GM18873 (cell line): Measurements from ENCODE around the gene SNRNP25.

Experiments used
- ATAC-seq: cut with Tn5 transposase; IDR thresholded peaks from one replicate; pipeline ENCODE4 v1.9.1; 2021; ENCODE audit warnings: mild to moderate bottlenecking, moderate library complexity, moderate number of reproducible peaks; ENCODE audit not compliant: unreplicated experiment, low FRiP score

Gene SNRNP25

DNA sequence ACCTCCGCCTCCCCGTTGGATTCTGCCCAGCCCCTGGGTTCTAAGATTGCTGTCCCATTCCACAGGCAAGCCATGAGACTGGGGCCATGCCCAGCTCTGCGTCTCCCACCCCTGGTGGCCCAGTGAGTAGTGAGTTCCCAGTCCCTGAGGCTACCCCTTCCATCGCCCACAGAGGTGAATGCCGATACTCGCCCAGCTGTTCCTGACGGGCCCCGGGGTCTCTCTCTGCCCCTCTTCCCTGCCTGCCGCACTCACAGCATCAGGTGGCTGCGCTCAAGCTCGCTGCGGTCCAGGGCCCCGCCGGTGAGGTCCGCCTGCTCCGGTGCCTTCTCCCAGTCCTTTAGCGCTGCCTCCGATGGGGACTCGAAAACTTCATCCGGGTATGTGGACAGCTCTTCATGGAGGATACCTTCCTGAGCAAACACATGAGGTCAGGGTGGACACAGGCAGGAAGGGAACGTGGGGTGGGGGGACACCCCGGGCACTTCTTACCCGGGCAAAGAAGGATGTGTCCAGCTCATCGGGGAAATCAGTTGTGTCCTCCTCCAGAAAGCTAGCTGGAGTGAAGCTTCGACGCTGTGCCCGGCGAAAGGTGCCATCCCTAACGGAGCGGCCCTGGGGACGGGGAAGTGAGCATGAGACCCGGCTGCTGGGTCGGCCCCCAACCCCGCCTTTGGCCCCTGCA lies 8.8 kb downstream of the SNRNP25 start:
- no peak for ATAC-seq

DNA sequence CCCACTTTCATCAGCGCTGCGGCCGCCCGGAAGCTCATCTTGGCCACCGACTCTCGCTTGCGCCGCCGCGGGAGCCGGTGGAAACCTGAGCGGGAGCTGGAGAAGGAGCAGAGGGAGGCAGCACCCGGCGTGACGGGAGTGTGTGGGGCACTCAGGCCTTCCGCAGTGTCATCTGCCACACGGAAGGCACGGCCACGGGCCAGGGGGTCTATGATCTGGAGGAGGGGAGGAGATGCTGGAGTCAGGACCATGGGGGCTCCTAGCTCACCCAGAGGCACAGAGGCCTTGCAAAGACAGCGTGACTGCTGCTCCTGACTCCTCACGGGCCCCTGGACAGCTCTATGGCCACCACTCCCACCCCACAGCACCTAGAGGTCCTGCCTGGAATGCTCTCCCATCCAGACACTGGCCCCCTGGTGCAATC lies 9.4 kb downstream of the SNRNP25 start:
- no peak for ATAC-seq

DNA sequence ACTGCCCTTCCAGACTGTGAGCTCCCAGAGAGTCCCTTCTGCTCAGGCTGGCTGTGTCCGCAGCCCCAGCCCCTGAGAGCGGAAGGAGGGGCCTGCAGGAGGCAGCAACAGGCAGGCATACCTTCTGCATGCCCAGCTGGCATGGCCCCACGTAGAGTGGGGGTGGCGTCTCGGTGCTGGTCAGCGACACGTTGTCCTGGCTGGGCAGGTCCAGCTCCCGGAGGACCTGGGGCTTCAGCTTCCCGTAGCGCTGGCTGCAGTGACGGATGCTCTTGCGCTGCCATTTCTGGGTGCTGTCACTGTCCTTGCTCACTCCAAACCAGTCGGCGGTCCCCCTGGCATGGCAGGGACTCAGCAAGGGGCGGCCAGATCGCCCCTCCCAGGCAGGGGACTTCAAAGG lies 9.8 kb downstream of the SNRNP25 start:
- ATAC-seq = no peak

DNA sequence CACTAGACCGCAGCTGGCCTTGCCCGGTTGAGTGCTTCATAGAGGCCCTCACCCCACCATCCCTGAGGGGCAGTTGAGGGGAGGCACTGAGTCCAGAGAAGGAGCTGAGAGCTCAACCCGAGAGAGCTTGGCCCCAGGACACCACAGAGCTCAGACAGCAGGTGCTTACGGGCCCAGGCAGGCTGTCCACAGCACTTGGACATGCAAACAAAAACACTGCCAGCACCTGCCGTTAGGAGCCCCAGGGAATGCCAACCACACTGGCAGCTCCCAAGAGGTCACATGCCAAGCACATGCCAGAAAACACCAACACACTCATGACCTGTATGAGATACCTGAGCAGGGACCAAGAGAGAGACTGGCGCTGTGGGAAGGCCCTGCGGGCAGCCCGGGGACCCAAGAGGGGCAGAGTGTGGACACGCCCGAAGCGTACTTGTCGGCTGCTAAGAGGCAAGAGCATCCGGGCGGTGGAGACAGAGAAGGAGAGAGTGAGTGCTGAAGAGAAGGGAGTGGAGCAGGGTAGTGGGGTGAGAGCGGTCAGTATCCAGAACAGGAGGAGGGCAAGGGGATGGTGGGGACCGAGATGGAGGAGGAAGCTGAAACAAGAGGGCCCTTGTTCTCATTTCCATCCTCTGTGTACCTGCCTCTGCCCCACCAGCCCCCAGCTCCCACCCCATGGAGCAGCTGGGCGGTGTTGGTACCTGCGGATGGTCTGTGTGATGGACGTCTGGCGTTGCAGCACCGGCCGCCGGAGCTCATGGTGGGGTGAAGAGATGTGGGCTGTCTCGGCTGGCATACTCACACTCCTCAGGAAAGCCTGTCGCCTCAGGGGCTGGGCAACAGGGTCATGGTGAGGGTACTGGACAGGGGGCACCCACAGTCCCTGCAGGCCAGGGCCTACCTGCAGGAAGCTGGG lies 10.6 kb downstream of the SNRNP25 start:
- ATAC-seq = no peak

DNA sequence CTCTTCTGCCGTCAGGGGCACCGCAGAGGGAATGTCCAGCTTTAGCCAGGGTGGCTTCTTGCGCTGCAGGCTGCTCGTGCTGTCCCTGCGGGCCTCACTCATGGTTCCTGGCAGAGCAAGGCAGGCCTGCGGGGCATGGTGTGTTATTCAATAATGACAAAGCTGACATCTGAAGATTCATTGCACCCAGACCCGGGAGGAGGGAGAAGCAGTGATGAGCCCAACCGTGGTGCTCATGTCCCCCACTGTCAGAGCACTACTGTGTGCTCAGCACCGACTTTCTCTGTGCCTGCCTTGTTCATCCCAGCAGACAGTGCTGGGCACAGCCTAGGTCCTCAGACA lies 11.3 kb downstream of the SNRNP25 start:
- ATAC-seq = no peak

DNA sequence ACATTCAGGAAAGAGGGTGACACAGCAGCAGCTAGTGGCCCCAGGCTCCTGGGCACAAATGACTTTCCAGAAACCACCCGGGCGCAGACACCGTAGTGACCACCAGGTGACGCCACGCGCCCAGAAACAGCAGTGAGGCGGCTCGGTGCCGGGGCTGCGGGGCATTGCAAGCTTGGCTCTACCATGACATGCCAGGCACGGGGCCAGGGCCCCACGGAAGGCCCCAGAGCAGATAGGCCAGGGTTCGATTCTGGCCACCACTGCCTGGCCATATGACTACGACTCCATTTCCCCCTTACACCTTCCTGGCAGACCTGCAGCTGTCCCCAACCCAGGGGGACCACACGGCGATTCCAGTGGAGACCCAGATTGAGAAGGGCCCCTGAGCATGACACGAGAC lies 12.1 kb downstream of the SNRNP25 start:
- ATAC-seq = no peak

DNA sequence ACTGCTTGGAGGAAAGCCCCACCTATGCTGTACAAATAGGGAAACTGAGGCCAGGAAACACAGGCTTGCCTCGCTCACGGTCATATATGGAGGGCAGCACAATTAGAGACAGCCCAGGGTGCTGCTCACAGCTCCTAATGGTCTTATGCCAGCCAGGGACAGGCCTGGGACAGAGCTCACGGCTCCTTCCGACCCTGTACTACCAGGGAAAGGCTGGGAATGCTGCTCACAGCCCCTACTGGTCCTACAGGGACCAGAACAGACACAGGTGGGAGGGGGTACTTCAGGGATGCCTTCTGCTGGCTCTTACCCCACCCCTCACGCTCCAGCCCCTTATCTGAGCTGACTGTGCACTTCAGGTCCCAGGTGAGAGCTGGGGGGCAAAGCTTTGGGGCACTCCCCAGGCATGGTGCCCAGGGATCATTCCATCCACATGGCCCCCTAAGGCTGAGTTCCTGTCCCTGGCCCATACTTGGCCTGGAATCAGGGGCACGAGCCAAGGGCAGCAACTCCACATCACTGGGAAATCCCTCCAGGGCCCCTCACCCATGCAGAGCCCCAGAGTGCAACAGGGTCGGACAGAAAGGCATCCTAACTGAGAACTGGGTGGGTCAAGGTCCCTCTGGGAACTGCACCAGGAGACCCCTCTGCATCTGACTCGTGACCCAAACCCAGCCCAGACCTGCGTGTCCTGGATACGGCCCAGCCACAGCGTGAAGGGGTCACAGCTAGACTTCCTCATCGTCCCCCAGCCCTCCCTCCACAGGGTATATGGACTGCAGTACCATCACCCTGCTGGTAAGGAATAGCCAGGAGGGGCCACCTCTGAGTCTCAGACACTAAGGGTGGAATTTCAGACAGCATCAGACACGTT lies 12.9 kb downstream of the SNRNP25 start:
- no peak for ATAC-seq

DNA sequence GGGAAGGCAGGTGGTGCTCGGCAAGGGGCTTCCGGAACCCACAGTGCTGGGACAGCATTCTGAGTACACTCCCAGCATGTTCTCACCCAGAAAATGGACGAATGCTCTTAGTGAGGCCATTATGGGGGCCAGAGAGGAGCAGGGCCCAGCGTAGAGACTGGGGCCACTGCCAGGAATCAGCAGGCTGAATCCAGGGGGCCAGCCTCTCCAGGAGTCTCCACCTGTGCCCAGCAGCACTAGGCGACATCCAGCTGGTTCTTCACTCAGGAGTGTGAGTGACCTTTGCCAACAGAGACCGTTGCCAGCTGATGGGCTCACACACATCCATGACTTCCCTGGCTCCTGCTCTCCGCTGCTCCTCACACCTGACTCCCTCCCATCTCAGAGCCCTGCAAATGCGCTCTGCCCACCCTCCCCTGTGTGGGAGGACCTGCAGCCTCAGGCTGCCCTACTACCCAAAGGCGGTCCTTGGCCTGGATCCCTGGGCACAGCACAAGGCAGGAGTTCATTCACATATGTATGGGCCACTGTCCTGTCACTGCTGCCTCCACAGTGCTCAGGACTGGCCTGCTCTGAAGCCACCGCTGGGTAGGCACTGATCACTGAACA lies 13.7 kb downstream of the SNRNP25 start:
- ATAC-seq = no peak

DNA sequence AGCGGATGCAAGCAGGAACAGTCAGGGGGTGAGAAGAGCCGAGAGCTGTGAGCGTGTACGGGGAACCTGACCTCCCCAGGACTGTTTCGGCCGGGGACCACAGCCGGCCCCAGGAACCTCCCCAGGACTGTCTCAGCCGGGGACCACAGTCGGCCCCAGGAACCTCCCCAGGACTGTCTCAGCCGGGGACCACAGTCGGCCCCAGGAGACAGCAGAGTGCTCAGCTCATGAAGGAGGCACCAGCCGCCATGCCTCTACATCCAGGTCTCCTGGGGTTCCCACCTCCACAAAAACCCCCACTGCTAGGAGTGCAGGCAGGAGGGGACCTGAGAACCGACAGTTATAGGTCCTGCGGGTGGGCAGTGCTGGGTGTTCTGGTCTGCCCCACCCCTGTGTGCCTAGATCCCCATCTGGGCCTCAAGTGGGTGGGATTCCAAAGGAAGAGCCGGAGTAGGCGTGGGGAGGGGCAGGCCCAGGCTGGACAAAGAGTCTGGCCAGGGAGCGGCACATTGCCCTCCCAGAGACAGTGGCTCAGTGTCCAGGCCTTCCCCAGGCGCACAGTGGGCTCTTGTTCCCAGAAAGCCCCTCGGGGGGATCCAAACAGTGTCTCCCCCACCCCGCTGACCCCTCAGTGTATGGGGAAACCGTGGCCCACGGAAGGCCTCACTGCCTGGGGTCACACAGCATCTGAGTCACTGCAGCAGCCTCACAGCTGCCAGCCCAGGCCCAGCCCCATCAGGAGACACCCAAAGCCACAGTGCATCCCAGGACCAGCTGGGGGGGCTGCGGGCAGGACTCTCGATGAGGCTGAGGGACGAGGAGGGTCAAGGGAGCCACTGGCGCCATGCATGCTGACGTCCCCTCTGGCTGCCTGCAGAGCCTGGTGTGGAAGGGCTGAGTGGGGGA lies 14.5 kb downstream of the SNRNP25 start:
- ATAC-seq = no peak

DNA sequence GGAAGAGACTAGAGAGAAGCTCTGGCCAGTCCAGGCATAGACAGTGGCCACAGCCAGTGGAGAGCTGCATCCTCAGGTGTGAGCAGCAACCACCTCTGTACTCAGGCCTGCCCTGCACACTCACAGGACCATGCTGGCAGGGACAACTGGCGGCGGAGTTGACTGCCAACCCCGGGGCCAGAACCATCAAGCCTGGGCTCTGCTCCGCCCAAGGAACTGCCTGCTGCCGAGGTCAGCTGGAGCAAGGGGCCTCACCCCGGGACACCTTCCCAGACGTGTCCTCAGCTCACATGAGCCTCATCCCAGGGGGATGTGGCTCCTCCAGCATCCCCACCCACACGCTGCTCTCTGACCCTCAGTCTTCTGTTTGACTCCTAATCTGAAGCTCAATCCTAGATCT lies 15.6 kb downstream of the SNRNP25 start:
- ATAC-seq = no peak

DNA sequence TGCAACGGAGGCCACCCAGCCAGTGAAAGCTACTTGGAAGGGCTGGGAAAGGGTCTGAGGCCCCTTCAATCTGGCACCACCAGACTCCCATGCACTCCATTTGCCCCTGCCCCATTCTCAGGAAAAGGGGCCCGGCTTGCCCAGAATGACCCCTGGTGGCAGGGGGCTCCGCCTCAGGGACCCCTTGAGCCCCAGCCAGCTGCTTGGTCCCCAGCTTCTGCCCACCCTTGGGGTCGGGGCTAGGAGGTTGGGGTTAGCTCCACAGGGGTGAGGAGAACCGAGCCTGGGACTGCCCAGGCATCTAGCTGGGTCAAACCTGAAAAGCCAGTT lies 17.5 kb downstream of the SNRNP25 start:
- no peak for ATAC-seq

DNA sequence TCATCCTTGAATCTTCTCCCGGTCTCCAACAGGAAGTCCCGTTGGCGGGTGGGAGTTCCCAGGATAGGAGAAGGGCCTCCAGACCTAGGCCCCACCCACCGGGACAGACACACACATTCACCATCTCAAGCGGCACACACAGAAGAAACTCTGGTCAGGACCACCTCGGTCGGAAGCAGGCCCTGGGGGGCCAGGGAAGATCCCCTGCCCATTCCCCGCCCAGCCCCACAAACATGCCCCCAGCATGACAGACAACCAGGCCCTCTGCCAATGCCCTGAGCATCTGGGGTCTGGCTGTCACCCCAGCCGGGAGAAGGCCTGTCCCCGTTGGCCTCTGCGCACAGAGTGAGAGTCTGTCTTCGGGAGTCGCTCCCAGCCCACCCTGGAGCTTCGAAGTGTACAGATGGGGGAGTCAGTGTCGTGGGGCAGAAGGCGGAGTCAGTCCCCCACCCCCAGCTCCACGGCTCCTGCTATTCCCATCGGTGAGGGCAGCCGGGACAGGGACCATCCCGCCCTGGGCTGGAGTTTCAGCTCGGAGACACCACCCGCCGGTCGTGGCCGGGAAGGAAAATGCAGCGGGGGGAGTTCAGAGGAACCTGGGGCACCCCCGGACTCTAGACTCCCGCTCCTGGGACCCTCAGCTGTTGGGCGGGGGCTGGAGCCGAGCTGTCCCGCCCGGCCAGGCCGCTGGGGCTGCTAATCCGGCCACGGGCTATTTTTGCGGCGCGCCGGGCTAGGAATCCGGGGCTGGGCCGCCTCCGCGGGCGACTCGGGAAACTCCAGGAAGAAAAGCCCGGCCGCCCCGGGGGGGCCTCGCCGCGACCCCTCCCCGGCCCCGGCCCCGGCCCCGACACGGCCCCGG lies 18.1 kb downstream of the SNRNP25 start:
- ATAC-seq = no peak

DNA sequence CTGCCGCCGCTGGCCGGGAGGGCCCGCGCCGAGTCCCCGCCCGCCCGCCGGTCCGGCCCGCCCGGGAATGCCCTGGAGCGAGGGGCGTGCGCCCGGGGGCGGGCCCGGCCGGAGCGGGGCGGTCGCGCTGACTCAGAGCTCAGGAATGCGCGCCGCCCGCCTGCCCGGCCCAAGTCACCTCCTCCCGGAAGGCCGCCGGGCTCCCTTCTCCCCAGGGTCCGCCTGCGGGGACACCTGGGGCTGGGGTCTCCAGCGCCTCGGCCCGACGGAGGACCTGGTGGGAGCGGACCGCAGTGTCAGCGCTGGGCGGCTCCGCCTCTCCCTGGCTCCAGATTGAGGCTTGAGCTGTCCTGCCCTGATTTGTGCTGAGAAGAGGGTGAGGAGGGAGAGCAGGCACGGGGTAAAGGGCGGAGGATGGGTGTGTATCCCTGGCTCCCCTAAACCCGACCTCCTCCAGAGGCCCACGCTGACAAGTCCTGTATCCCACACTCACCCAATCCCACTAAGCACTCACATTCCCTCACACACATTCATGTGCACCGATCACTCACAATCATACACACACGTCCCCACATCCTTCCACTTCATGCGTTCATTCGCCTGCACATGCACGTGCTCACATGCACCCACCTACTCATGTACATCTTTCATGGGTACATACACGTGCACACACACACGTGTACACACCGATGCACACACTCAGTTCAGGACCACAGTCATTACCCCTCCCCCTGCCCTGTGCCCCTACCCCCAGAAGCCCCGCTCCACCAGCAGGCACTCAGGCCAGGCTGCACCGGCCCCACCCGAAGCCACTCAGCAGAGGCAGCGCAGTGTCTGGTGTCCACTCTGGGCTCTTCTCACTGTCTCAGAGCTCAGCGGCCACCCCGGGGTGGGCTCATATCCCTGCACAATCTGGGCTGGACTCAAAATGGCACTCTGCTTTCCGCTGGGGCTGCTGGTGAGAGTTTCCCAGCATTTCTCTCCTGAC lies 19.2 kb downstream of the SNRNP25 start, which contains the start of gene RHBDF1:
Gene RHBDF1 (minus strand): TSS at position 71 of the 988 bp plus-strand sequence. CDS start 7,616 bp downstream, outside the sequence.
- ATAC-seq = no peak

DNA sequence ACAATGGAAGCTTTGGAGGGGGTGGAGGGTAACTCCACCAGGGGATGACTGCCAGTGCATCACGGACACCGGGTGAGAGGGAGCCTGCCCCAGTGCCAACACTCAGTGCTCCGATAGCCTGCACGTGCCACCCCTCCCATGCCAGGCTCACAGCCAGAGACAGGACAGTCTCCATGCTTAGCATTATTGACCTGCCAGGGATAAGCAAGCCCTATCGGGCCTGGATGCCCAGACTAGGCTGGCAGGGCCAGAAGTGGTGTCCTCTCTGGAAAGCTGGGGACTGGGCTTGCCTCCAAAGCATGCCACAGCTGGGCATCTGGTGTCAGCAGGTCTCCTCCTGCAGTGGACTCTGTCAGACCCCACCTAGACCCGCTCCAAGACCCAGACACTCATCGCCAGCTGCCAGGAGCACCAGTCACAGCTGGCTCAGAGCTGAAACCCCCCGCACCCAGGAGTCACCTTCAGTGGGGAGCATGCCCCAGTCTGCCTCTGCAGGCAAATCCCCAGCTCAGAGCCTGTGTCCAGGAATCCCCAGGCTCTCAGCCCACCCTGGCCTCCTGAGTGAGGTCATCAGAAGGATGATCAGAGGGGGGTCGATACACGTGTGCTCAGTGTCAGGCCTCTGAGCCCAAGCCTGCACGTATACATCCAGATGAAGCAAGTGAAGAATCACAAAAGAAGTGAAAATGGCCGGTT lies 20.6 kb downstream of the SNRNP25 start:
- no peak for ATAC-seq

DNA sequence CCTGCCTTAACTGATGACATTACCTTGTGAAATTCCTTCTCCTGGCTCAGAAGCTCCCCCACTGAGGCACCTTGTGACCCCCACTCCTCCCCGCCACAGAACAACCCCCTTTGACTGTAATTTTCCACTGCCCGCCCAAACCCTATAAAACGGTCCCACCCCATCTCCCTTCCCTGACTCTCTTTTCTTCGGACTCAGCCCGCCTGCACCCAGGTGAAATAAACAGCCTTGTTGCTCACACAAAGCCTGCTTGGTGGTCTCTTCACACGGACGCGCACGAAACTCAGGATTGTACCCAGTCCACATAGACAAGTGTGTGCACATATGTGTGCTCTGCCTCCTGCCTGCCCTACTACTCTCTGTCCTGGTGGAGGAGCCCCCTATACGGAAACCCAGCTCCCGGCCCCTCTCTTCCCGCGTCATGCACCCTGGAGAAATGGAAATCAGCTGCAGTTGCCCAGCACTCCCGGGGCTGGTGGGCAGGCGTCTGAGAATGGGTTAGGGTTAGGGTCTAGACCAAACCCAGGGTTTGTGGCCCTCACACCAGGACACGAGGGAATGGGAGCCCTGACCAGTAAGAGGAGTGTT lies 21.2 kb downstream of the SNRNP25 start:
- ATAC-seq = no peak
